Skin epidermis (tissue), 12 donors: ENCODE measurements around the gene OR6K2.
"Not testable (repeated sequence)": the region's sequence is repeated elsewhere in the genome, so short reads cannot be mapped to it uniquely, and the experiment has no call there.

Experiments
- H3K27ac ChIP-seq, 21 experiments: fragments of 200-600 bp; sonication (generic) in 11 of 21; one replicate each; pipeline ENCODE4 v1.5.0; 2020; ENCODE audit warnings: mild to moderate bottlenecking in 3 of 21, inconsistent platforms in 2 of 21, moderate library complexity in 2 of 21
- H3K4me3 ChIP-seq, 7 experiments: fragments of 200-600 bp; sonication (generic) in 2 of 7; one replicate each; pipeline ENCODE4 v1.5.0; 2020; ENCODE audit warnings: inconsistent platforms in 2 of 7, mild to moderate bottlenecking in 2 of 7, moderate library complexity in 1 of 7

OR6K2 gene, protein sequence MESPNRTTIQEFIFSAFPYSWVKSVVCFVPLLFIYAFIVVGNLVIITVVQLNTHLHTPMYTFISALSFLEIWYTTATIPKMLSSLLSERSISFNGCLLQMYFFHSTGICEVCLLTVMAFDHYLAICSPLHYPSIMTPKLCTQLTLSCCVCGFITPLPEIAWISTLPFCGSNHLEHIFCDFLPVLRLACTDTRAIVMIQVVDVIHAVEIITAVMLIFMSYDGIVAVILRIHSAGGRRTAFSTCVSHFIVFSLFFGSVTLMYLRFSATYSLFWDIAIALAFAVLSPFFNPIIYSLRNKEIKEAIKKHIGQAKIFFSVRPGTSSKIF

DNA sequence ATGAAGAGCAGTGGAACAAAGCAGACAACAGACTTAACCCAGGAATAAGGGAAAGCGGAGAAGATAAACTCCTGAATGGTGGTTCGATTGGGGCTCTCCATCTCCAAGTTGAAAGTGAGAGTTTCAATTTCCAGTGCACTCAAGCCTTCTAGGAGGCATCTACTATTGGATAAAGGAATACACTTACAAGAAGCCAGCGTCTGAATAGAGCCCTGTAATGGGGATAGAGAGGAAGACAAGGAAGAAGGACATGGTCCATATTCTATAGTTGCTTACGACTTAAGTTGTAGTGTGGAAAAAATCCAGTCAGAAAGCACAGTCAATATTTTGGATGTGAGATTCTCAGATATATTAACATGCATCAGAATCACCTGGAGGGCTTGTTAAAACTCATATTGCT is at the start of gene OR6K2:
Gene OR6K2, minus strand, starts transcription at position 101 of the 400 bp plus-strand sequence. Its CDS starts 0 bp downstream, at position 101.
- no peak within 1 kb of the TSS for H3K4me3 ChIP-seq

GRCh38 chr1:158735848-158736247 is 35.4 kb upstream of the OR6K2 start:
- H3K27ac ChIP-seq = no peak overlapping the region
- no peak overlapping the region for H3K4me3 ChIP-seq

More for the DNA sequence above, at the start of gene OR6K2:
- H3K27ac ChIP-seq = no peak within 1 kb of the TSS

DNA sequence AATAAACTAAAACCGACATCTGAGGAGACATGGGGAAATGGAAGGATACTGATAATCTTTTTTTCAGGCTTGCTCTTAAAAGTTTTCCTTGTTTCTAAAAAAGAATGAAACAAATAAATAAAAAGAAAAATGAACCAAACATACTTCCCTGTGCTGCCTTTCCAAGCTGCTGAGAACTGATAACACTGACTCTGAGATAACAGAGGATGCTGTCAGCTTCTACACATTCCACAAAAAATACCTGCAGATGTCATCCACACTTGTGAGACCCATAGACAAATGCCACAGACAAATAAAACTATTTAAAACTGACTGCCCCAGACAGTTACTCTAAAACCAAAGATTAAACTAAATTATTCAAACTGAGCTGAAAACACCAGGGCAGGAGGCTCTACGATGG is 32.1 kb upstream of the OR6K2 start:
- Histone ChIP-seq H3K4me3 (no peak overlapping the region), H3K27ac (no peak overlapping the region)

DNA sequence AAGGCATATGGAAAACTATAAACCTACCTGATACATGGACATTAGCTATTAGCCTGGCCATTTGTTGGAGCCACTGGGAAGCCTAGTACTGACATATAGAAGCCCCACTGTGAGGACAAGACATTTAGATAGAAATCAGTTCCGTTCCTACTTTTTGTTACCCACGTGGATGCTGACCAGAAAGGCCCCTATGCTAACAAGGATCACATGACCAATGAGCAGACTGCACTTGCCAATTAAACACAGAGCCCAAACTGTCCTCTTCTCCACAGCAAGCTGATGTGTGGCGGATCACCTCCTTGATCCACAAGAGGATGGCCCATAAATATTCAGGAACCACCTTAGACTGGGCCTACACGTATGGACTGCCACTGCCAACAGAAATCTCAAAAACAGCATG is 31.3 kb upstream of the OR6K2 start:
- H3K4me3 ChIP-seq = no peak overlapping the region
- H3K27ac ChIP-seq = no peak overlapping the region

DNA sequence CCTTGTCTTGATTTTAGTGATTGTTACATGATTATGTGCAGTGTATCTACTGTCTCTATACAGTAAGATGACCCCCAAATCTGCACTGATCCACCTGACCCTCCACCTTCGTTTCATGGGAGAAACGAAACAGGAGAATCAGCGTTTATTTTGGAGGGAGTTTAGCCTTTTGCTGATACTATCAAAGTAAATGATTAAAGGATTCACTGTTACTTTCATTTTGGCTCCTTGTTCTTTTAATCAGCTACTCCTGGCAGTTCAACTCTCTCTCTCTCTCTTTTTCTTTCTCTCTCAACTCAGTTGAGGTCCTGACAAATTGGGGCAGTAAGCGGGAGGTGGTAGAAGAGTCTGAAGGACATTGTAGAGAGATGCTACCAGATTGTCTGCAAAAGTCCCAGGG is 30.0 kb upstream of the OR6K2 start:
- no peak overlapping the region for H3K4me3 ChIP-seq
- H3K27ac ChIP-seq = no peak overlapping the region

- no peak overlapping the region for H3K4me3 ChIP-seq
- H3K27ac ChIP-seq = no peak overlapping the region
Measured at GRCh38 chr1:158728510-158729225, 28.2 kb upstream of the OR6K2 start.

DNA sequence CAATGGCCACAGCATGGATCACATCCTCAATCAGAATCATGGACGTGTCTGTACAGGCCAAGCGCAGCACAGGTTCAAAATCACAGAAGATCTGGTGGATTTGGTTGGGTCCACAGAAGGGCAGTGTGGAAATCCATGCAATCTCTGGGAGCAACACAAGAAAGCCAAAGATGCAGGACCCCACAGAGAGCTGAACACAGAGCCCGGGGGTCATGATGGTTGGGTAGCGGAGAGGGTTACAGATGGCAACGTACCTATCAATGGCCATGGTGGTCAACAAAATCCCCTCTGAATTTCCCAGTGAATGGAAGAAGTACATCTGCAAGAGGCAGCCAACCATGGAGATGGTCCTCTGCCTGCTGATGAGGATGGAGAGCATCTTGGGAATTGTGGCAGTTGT is 24.0 kb upstream of the OR6K2 start:
- Histone ChIP-seq H3K4me3 (no peak overlapping the region), H3K27ac (no peak overlapping the region)

DNA sequence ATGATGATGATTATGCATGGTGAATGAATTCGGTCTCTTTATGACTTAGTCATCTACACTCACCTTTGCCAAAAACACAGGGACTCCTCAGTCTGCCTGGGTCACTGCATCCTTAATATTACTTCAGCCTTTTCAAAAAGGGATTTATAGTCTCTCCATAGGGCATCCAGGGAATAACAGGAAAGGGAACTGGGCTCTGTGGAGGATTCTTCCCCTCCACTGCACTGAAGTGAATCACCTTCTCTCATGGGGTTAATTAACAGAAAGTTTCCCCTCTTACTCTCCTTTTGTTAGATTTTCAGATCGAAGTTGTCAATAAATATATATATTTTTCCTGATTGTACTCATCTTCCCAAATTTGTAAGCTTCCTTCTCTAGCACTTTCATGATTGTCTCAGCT is 20.2 kb upstream of the OR6K2 start, which contains the start of gene OR6K3:
Gene OR6K3, minus strand, starts transcription at position 101 of the 400 bp plus-strand sequence. CDS start 2,605 bp downstream, outside the sequence.
- H3K4me3 ChIP-seq = no peak within 1 kb of the TSS
- H3K27ac ChIP-seq = no peak within 1 kb of the TSS

DNA sequence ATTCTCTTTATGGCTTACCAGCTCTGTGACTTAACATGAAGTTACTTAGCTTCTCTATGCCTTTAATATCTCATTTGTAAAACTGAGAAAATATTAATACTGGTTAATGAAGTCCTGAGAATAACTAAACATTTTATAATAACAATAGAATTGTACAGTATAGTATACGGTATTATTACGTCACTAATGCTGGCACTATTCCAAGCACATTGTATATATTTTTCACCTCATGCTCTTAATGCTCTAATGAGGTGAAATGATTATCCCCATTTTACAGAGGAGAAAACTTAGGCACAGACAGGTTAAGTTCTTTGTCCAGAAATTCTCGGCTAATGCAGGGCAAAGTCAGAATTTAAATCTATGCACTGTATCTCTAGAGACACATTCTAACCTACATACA is 19.2 kb upstream of the OR6K2 start:
- Histone ChIP-seq H3K27ac (no peak overlapping the region), H3K4me3 (no peak overlapping the region)

GRCh38 chr1:158717344-158717743 is 16.9 kb upstream of the OR6K2 start:
- no peak overlapping the region for H3K4me3 ChIP-seq
- no peak overlapping the region for H3K27ac ChIP-seq

DNA sequence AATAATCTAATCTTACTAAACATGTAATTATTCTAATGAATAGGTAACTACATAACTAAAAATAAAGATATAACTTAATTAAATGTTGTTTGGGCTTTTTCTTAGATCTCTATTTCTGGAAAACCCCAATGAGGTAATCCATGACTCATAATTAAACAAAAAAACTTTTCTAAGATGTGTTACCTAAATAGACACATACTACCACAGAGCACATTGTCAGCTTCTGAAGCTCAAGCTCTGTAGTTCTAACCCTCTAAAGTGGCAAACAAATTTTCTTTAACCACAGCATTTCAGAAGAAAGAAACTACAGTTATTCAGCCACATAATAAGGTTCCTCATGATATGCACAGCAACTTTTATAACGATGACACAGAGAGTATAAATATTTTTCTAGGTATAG is 15.9 kb upstream of the OR6K2 start:
- H3K4me3 ChIP-seq = no peak overlapping the region

GRCh38 chr1:158714754-158715153 is 14.3 kb upstream of the OR6K2 start:
- Histone ChIP-seq H3K27ac (no peak overlapping the region), H3K4me3 (no peak overlapping the region)

More for the DNA sequence above, 15.9 kb upstream of the OR6K2 start:
- H3K27ac ChIP-seq = no peak overlapping the region

DNA sequence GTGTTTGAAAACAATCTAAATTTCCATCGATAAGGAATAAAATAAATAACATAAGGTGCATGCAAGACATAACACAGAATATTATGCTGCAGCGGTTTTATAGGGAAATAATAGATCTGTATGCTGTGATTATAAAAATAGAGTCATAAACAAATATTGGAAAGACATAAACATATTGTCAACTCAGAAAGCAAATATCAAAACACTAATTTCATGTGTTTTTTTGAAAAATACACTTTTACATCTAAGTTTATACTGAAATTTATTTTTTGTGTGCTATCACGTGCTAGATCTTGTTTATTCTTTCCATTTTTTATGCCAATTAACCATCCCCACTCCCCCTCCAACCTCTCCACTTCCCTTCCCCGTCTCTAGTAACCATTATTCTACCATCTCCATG is 10.6 kb upstream of the OR6K2 start:
- Histone ChIP-seq H3K27ac (no peak overlapping the region), H3K4me3 (no peak overlapping the region)

DNA sequence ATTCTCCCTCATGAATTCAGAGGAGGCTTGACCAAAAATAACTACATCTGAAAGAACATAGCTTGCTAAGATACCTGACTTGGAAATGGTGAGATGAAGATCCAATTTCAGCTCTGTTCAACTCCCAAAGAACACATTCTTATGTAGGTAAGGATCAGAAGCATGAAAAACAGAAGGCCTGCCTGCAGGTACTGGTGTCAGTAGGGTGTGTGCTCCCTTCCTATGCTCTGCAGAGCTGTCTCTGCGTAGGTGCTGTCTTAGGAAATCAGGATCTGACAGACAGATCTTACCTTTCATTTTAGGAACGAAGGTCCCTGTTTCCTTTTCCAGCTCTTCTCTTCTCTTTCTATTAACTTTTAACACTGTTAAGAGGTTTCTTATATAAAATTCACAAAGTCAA is 5.6 kb upstream of the OR6K2 start:
- Histone ChIP-seq H3K27ac (no peak overlapping the region), H3K4me3 (no peak overlapping the region)

DNA sequence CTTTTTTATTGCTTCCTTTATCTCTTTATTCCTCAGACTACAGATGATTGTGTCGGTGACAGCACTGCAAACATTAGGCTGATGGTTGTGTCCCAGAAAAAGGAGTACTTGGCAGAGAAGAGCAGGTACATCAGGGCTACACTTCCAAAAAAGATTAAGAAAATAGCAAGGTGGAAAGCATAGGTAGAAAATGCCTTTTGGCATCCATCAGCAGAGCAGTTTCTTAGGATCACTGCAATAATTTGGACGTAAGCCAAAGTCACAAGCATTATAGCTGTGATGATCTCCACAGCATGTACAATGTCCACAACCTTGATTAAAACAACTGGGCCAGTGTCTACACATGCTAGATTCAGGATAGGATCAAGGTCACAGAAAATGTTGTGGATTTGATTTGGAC is 5.9 kb downstream of the OR6K2 start:
- no peak overlapping the region for H3K4me3 ChIP-seq
- H3K27ac ChIP-seq = no peak overlapping the region

- no peak overlapping the region for H3K27ac ChIP-seq
- no peak overlapping the region for H3K4me3 ChIP-seq
Measured at GRCh38 chr1:158692356-158692755, 8.1 kb downstream of the OR6K2 start.

- Histone ChIP-seq H3K27ac (no peak overlapping the region), H3K4me3 (no peak overlapping the region)
Measured at GRCh38 chr1:158691907-158692306, 8.5 kb downstream of the OR6K2 start.

GRCh38 chr1:158691149-158691548 is 9.3 kb downstream of the OR6K2 start:
- H3K4me3 ChIP-seq, H3K27ac ChIP-seq: not testable (repeated sequence)

GRCh38 chr1:158689875-158690274 is 10.6 kb downstream of the OR6K2 start:
- Histone ChIP-seq H3K27ac (no peak overlapping the region), H3K4me3 (no peak overlapping the region)

GRCh38 chr1:158689110-158689509 is 11.3 kb downstream of the OR6K2 start:
- Histone ChIP-seq H3K27ac (no peak overlapping the region), H3K4me3 (no peak overlapping the region)

DNA sequence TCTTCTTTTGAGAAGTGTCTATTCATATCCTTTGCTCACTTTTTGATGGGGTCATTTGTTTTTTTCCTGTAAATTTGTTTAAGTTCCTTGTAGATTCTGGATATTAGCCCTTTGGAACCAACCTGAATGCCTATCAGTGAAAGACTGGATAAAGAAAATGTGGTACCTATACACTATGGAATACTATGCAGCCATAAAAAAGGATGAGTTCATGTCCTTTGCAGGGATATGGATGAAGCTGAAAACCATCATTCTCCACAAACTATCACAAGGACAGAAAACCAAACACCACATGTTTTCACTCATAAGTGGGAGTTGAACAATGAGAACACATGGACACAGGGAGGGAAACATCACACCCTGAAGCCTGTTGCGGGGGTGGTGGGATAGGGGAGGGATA is 12.1 kb downstream of the OR6K2 start:
- H3K4me3 ChIP-seq, H3K27ac ChIP-seq: not testable (repeated sequence)
